Ascending aorta (tissue), 2 donors: Measurements from ENCODE around the gene NR3C1. TPM values are rescaled to one million over a fixed set of nuclear protein-coding genes. Genes with fewer than 3 reads are reported as not detected.
"Not testable (repeated sequence)": the region's sequence is repeated elsewhere in the genome, so short reads cannot be mapped to it uniquely, and the experiment has no call there.

ENCODE experiments used
- DNase-seq, 2 donors: peaks; one replicate each; pipeline ENCODE4 v3.0.0-alpha.2; 2019; ENCODE audit warnings: low spot score in 2 of 2
- H3K27ac ChIP-seq, 2 donors: fragments of 200-600 bp; sonication (generic); one replicate each; pipeline ENCODE4 v1.5.1; 2016 to 2017; ENCODE audit warnings: mild to moderate bottlenecking in 1 of 2
- H3K27me3 ChIP-seq: fragments of 200-600 bp; sonication (generic); one replicate; pipeline ENCODE4 v1.5.1; 2017
- H3K36me3 ChIP-seq, 2 donors: fragments of 200-600 bp; sonication (generic); one replicate each; pipeline ENCODE4 v1.5.1; 2016
- H3K4me1 ChIP-seq, 2 donors: fragments of 200-600 bp; sonication (generic); one replicate each; pipeline ENCODE4 v1.5.1; 2016 to 2017; ENCODE audit warnings: mild to moderate bottlenecking in 1 of 2
- H3K4me3 ChIP-seq, 2 donors: fragments of 200-600 bp; sonication (generic); one replicate each; pipeline ENCODE4 v1.5.1; 2016 to 2017; ENCODE audit warnings: mild to moderate bottlenecking in 1 of 2
- H3K9me3 ChIP-seq, 2 donors: fragments of 200-600 bp; sonication (generic); one replicate each; pipeline ENCODE4 v1.5.1; 2016
- CTCF ChIP-seq, 3 experiments: fragments of 200-600 bp in 2 of 3; fragments of 450-650 bp in 1 of 3; sonication (generic) in 2 of 3; IDR thresholded peaks; one replicate each; pipeline ENCODE4 v1.5.1; 2016 to 2019; ENCODE audit warnings: antibody characterized with exemption in 3 of 3, mild to moderate bottlenecking in 1 of 3, moderate library complexity in 1 of 3
- intact Hi-C: fragments of 100-400 bp; cut with DNase I; formaldehyde crosslinking; loops from one replicate; pipeline ENCODE4 v1.15.1; 2023
- total RNA-seq: library from RNA; depleted of rRNA; stranded (reverse); fragments of >200 nt; gene quantifications from one replicate; pipeline ENCODE4 v1.1.0, GENCODE V29; 2016

The NR3C1 gene
- total RNA-seq, 1 donor from 2014 or later = 18.4 TPM

DNA sequence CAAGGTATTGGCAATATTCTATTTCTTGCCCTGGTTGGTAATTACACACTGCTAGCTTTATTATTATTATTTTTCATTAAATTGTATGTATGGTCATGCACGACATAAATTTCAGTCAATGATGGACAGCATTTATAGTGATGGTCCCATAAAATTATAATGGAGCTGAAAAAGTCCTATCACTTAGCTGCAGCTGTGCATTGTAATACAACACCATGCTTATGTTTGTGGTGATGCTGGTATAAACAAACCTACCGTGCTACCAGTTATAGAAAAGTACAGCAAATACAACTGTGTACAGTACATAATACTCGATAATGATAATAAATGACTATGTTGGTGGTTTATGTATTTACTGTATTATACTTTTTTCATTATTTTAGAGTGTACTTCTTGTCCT is 65.5 kb downstream of the NR3C1 start:
- H3K4me3 ChIP-seq = no peak overlapping the region
- no peak for TF ChIP-seq CTCF (IDR thresholded peaks at IDR 0.05)
- H3K4me1 ChIP-seq = peaks cover 6 to 16% of the 10 kb centered on the region in 2 donors
- H3K36me3 ChIP-seq = no peaks in the 10 kb centered on the region
- H3K27ac ChIP-seq = no peak overlapping the region
- intact Hi-C loops = no loop called here
- DNase-seq = no peak
- H3K27me3 ChIP-seq = no peaks in the 10 kb centered on the region
- H3K9me3 ChIP-seq = no peaks in the 10 kb centered on the region

DNA sequence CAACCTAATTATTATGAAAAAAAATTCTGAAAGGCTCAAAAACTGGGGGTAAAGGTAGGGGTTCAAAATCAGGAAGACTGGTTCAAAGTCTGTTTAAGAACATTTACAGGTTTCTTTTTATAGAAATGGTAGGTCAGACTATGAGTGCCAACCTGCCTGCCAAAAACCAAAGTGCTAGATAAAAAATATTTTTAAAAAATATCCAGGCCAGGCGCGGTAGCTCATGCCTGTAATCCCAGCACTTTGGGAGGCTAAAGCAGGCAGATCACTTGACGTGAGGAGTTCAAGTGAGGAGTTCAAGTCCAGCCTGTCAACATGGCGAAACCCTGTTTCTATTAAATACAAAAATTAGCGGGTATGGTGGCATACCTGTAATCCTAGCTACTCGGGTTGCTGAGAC is 67.0 kb downstream of the NR3C1 start:
- H3K4me3 ChIP-seq = no peak overlapping the region
- no peak for DNase-seq
- no peaks in the 10 kb centered on the region for H3K9me3 ChIP-seq
- H3K36me3 ChIP-seq = no peaks in the 10 kb centered on the region
- H3K27ac ChIP-seq = peak overlapping the region; percentile 2 to 62
- intact Hi-C loops = no loop called here
- H3K4me1 ChIP-seq = peaks cover 3 to 18% of the 10 kb centered on the region in 2 donors
- no peak for TF ChIP-seq CTCF (IDR thresholded peaks at IDR 0.05)
- no peaks in the 10 kb centered on the region for H3K27me3 ChIP-seq

- DNase-seq = no peak
- Histone ChIP-seq H3K27me3 (no peaks in the 10 kb centered on the region), H3K4me3 (no peak overlapping the region), H3K9me3 (no peaks in the 10 kb centered on the region), H3K4me1 (peaks cover 3 to 10% of the 10 kb centered on the region in 2 donors), H3K27ac (peak overlapping the region in 1 of 2 donors; percentile 28), H3K36me3 (no peaks in the 10 kb centered on the region)
- intact Hi-C loops = no loop called here
- no peak for TF ChIP-seq CTCF (IDR thresholded peaks at IDR 0.05)
Observed at GRCh38 chr5:143334903-143335302, 68.6 kb downstream of the NR3C1 start.

GRCh38 chr5:143334380-143334779 is 69.1 kb downstream of the NR3C1 start:
- H3K9me3 ChIP-seq, DNase-seq, H3K4me3 ChIP-seq, H3K27me3 ChIP-seq, H3K4me1 ChIP-seq, intact Hi-C loops, H3K36me3 ChIP-seq: not testable (repeated sequence)
- peak overlapping the region in 1 of 2 donors; percentile 18 for H3K27ac ChIP-seq

DNA sequence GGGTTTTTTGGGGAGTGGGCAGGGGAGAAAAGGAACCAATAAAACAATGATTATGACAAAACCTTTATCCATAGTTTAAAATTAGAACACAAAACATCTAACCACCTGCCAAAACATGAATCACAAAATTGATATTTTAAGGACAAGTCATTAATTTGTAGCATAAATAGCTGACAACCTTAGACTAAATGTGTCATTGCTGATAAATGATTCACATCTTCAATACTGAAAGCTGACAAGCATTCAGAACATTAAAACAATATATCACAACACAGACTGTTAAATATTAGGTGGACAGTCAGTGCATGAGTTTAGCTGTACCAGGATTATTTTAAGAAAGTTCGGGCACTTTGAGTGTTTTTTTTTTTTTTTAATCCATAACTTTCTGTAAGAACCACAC is 71.5 kb downstream of the NR3C1 start:
- DNase-seq = no peak
- no peak overlapping the region for H3K4me3 ChIP-seq
- H3K27ac ChIP-seq = no peak overlapping the region
- H3K4me1 ChIP-seq = peaks cover 3 to 13% of the 10 kb centered on the region in 2 donors
- H3K36me3 ChIP-seq = no peaks in the 10 kb centered on the region
- no peak for TF ChIP-seq CTCF (IDR thresholded peaks at IDR 0.05)
- H3K9me3 ChIP-seq = no peaks in the 10 kb centered on the region
- no peaks in the 10 kb centered on the region for H3K27me3 ChIP-seq
- intact Hi-C loops = no loop called here

DNA sequence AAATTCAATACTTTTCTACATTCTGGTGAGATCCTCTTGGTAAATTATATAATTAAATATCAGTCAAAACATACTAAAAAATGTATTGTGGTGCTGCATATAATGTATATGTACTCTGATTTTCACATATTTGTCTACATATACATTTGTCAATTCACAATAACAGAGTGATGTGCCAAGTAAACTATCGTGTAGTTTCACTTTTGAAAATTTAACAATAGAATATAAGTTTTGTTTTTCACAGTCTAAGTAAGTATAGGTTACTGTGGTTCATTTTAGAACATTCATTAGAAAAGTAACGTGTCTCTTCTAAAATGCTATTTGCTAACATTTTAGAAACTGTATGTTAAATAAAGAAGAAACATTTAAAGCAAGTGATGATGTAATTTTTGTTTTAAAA is 73.6 kb downstream of the NR3C1 start:
- intact Hi-C loops = no loop called here
- H3K9me3 ChIP-seq = no peaks in the 10 kb centered on the region
- no peak overlapping the region for H3K27ac ChIP-seq
- no peaks in the 10 kb centered on the region for H3K36me3 ChIP-seq
- DNase-seq = no peak
- H3K4me3 ChIP-seq = no peak overlapping the region
- no peak for TF ChIP-seq CTCF (IDR thresholded peaks at IDR 0.05)
- peaks cover 0 to 9% of the 10 kb centered on the region in 2 donors for H3K4me1 ChIP-seq
- H3K27me3 ChIP-seq = no peaks in the 10 kb centered on the region
